ENCODE data around the gene MELTF. TPM values are rescaled to one million over a fixed set of nuclear protein-coding genes. Genes with fewer than 3 reads are reported as not detected.
A peak's percentile ranks its signal among the peaks of the same experiment; 100 is the strongest.
"Not testable (repeated sequence)": the region's sequence is repeated elsewhere in the genome, so short reads cannot be mapped to it uniquely, and the experiment has no call there.

The MELTF gene
- total and polyA plus RNA-seq, 12 donors, result 0.47 to 11.3 (median 1.4) TPM; not detected in 1

DNA sequence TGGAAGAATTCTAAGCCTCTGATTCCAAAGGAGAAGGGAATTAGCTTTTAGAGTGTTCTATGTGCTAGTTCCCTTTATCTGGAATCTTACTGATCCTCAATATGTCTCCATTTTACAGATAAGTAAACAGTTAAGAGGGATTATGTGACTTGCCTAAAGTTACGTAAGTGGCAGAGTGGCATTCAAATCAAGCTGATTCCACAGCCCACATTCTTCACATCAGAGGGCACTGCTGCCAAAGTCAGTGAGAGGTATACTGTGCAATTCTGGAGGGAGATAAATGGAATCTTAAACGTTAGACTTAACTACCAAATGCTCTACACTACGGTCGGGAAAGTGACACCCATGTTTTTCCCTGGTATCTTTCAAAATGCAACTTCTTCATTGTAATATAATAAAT, 11.0 kb upstream of the MELTF start:
- 78 to 85% (median 80%) methylated on average over 4 of the region's 4 CpGs for WGBS, 4 donors
- DNase-seq, result no peak
- intact Hi-C loops (cut with DNase I), result no loop called here

DNA sequence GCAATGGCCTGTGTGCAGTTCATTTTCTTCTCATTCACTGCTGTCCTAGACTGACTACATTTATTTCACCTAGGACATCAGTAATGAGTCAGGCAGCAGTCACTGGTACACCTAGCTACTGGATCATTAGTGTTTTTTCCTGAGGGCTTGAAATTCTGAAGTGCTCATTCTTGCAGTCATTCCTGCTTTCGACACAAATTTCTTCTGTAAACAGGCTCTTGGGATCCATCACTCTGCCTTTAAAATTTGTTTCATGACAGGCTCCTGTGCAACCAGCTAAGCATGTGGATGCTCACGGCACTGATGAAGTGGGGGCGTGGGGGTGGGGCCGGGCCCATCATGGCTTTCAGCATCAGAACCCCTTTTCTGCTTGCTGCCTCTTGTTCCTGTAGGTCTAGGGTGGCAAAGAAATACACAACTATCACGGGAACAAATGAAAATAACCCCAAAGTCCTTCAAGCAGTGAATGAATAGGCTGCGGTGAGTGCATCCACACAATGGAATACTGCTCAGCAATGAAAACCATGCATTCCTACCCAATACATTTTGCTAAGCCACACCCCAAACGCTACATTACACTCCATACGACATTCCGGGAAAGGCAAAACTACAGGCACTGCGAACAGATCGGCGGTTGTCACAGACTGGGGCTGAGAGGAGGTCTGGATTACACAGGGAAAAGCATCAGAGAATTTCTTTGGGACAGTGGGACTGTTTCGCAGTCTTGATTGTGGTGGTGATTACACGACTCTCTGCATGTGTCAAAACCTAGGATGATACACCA, 9.3 kb upstream of the MELTF start:
- Histone ChIP-seq H3K4me1 (replicated peaks in 1 of 2) (no peaks in the 10 kb centered on the region), H3K27ac (no peak overlapping the region), H3K27me3 (peaks cover 7% of the 10 kb centered on the region), H3K36me3 (replicated peaks in 1 of 2) (peaks cover 0 to 9% of the 10 kb centered on the region in 2 donors), H3K4me3 (no peak overlapping the region), H3K9me3 (replicated peaks in 1 of 3) (no peaks in the 10 kb centered on the region)
- DNase-seq, result no peak
- TF ChIP-seq, protein P1, sequence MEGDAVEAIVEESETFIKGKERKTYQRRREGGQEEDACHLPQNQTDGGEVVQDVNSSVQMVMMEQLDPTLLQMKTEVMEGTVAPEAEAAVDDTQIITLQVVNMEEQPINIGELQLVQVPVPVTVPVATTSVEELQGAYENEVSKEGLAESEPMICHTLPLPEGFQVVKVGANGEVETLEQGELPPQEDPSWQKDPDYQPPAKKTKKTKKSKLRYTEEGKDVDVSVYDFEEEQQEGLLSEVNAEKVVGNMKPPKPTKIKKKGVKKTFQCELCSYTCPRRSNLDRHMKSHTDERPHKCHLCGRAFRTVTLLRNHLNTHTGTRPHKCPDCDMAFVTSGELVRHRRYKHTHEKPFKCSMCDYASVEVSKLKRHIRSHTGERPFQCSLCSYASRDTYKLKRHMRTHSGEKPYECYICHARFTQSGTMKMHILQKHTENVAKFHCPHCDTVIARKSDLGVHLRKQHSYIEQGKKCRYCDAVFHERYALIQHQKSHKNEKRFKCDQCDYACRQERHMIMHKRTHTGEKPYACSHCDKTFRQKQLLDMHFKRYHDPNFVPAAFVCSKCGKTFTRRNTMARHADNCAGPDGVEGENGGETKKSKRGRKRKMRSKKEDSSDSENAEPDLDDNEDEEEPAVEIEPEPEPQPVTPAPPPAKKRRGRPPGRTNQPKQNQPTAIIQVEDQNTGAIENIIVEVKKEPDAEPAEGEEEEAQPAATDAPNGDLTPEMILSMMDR (IDR thresholded peaks at IDR 0.05), result no peak
- no peak for TF ChIP-seq POLR2A (IDR thresholded peaks at IDR 0.05)
- WGBS, 4 donors, result 88 to 93% (median 89%) methylated on average over 14 of the region's 14 CpGs
- intact Hi-C loops (cut with DNase I), result no loop called here

More for the DNA sequence above, 11.0 kb upstream of the MELTF start:
- TF ChIP-seq POLR2A (IDR thresholded peaks at IDR 0.05), result no peak
- TF ChIP-seq, protein P1 (IDR thresholded peaks at IDR 0.05), result no peak
- Histone ChIP-seq H3K36me3 (replicated peaks in 1 of 2) (peaks cover 0 to 16% of the 10 kb centered on the region in 2 donors), H3K27me3 (no peaks in the 10 kb centered on the region), H3K4me3 (no peak overlapping the region), H3K4me1 (replicated peaks in 1 of 2) (no peaks in the 10 kb centered on the region), H3K9me3 (replicated peaks in 1 of 3) (no peaks in the 10 kb centered on the region), H3K27ac (no peak overlapping the region)

DNA sequence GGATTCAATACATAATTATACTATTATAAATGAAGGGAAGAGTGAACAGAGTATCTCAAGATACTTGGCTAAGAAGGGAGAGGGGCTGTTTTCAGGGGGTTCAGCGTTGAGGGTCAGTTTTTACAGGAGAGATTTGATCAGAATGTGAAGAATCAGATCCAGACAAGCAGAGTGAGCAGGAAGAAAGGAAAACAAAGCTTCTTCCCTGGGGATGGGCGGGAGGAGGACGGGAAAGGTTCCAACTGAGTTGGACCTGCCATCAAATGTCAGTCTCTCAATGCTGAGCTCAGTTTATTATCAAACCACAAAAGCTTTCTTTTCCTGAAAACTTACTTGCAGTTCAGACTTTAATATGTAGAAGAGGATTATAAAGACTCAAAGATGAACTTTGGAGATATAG, 6.0 kb upstream of the MELTF start:
- Histone ChIP-seq H3K36me3 (replicated peaks in 1 of 2) (no peaks in the 10 kb centered on the region), H3K9me3 (replicated peaks in 1 of 3) (no peaks in the 10 kb centered on the region), H3K4me3 (no peak overlapping the region), H3K27ac (no peak overlapping the region), H3K4me1 (replicated peaks in 1 of 2) (peaks cover 0 to 10% of the 10 kb centered on the region in 2 donors), H3K27me3 (peaks cover 7% of the 10 kb centered on the region)
- WGBS, 4 donors, result 59 to 72% (median 64%) methylated on average over 3 of the region's 3 CpGs
- no peak for TF ChIP-seq POLR2A (IDR thresholded peaks at IDR 0.05)
- TF ChIP-seq, protein P1 (IDR thresholded peaks at IDR 0.05), result no peak
- DNase-seq, result no peak
- intact Hi-C loops (cut with DNase I), result no loop called here

DNA sequence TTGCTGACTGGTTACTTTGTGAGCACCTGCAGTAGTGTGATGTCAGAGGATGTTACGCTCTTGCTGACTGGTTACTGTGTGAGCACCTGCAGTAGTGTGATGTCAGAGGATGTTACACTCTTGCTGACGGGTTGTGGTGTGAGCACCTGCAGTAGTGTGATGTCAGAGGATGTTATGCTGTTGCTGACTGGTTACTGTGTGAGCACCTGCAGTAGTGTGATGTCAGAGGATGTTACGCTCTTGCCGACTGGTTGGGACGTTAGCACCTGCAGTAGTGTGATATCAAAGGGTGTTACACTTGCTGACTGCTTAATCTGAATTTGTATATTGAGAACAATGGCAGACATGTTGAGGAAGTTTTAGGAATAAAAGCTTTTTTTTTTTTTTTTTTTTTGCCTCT, 5.2 kb upstream of the MELTF start:
- peaks cover 0 to 11% of the 10 kb centered on the region in 2 donors for H3K4me1 ChIP-seq (replicated peaks in 1 of 2)
- H3K27me3 ChIP-seq; H3K9me3 ChIP-seq (replicated peaks in 1 of 3); intact Hi-C loops (cut with DNase I); H3K27ac ChIP-seq; H3K36me3 ChIP-seq (replicated peaks in 1 of 2); H3K4me3 ChIP-seq: not testable (repeated sequence)
- WGBS, 4 donors, result 72 to 86% (median 80%) methylated on average over 5 of the region's 5 CpGs
- DNase-seq, result peak in 1 of 7 donors; percentile 55

- Histone ChIP-seq H3K27me3 (peaks cover 18% of the 10 kb centered on the region), H3K4me1 (replicated peaks in 1 of 2) (peaks cover 0 to 22% of the 10 kb centered on the region in 2 donors)
- H3K9me3 ChIP-seq (replicated peaks in 1 of 3); intact Hi-C loops (cut with DNase I); DNase-seq; H3K27ac ChIP-seq; H3K4me3 ChIP-seq; H3K36me3 ChIP-seq (replicated peaks in 1 of 2): not testable (repeated sequence)
- 73 to 100% (median 80%) methylated on average over 2 to 3 of the region's 3 CpGs for WGBS, 4 donors
Measured at GRCh38 chr3:197033764-197034163, 4.1 kb upstream of the MELTF start.

Data from adrenal gland (tissue), 12 donors.